Measurements from ENCODE around the gene MRPS18A.
"Not testable (repeated sequence)": the region's sequence is repeated elsewhere in the genome, so short reads cannot be mapped to it uniquely, and the experiment has no call there.

Gene MRPS18A

GRCh38 chr6:43717389-43717788 lies 29.8 kb upstream of the MRPS18A start:
- no peak for DNase-seq (ENCODE audit: low spot score)

- no peak for DNase-seq (ENCODE audit: low spot score)
Observed at GRCh38 chr6:43716099-43716498, 28.5 kb upstream of the MRPS18A start.

GRCh38 chr6:43715056-43715788 lies 27.6 kb upstream of the MRPS18A start:
- DNase-seq (ENCODE audit: low spot score), result no peak

- DNase-seq (ENCODE audit: low spot score), result no peak
Observed at GRCh38 chr6:43714311-43715055, 26.9 kb upstream of the MRPS18A start.

- no peak for DNase-seq (ENCODE audit: low spot score)
Observed at GRCh38 chr6:43713643-43714310, 26.2 kb upstream of the MRPS18A start.

GRCh38 chr6:43712579-43712978 lies 25.0 kb upstream of the MRPS18A start:
- DNase-seq (ENCODE audit: low spot score), result no peak

GRCh38 chr6:43710576-43710975 lies 23.0 kb upstream of the MRPS18A start:
- no peak for DNase-seq (ENCODE audit: low spot score)

GRCh38 chr6:43709654-43710303 lies 22.2 kb upstream of the MRPS18A start:
- no peak for DNase-seq (ENCODE audit: low spot score)

GRCh38 chr6:43708860-43709653 lies 21.5 kb upstream of the MRPS18A start:
- DNase-seq (ENCODE audit: low spot score), result no peak

GRCh38 chr6:43707767-43708166 lies 20.2 kb upstream of the MRPS18A start:
- no peak for DNase-seq (ENCODE audit: low spot score)

GRCh38 chr6:43707269-43707668 lies 19.7 kb upstream of the MRPS18A start:
- DNase-seq (ENCODE audit: low spot score), result no peak

GRCh38 chr6:43706788-43707187 lies 19.2 kb upstream of the MRPS18A start:
- DNase-seq (ENCODE audit: low spot score), result no peak

- no peak for DNase-seq (ENCODE audit: low spot score)
Observed at GRCh38 chr6:43705996-43706395, 18.4 kb upstream of the MRPS18A start.

- no peak for DNase-seq (ENCODE audit: low spot score)
Observed at GRCh38 chr6:43703512-43704429, 16.2 kb upstream of the MRPS18A start.

GRCh38 chr6:43702534-43703440 lies 15.2 kb upstream of the MRPS18A start:
- DNase-seq (ENCODE audit: low spot score), result peak; percentile 57

GRCh38 chr6:43702171-43702533 lies 14.6 kb upstream of the MRPS18A start:
- no peak for DNase-seq (ENCODE audit: low spot score)

GRCh38 chr6:43700939-43701560 lies 13.5 kb upstream of the MRPS18A start:
- DNase-seq (ENCODE audit: low spot score), result not testable (repeated sequence)

- no peak for DNase-seq (ENCODE audit: low spot score)
Observed at GRCh38 chr6:43699564-43700186, 12.1 kb upstream of the MRPS18A start.

Data from D341Med (cell line).